Left ventricle myocardium inferior (tissue), 1 donor: ENCODE data around the gene PTTG2. TPM values are rescaled to one million over a fixed set of nuclear protein-coding genes. Genes with fewer than 3 reads are reported as not detected.
A peak's percentile ranks its signal among the peaks of the same experiment; 100 is the strongest.

Experiments used
- DNase-seq: peaks from one replicate; pipeline ENCODE4 v3.0.0-alpha.2; 2020
- H3K27ac ChIP-seq: fragments of 200-600 bp; replicated peaks from 2 replicates; pipeline ENCODE4 v1.8.0; 2021
- H3K27me3 ChIP-seq: fragments of 200-600 bp; 2 replicates; pipeline ENCODE4 v1.8.0; 2021; ENCODE audit warnings: low read depth
- H3K36me3 ChIP-seq: fragments of 200-600 bp; 2 replicates; pipeline ENCODE4 v1.8.0; 2021
- H3K4me1 ChIP-seq: fragments of 200-600 bp; 2 replicates; pipeline ENCODE4 v1.8.0; 2021
- H3K4me3 ChIP-seq: fragments of 200-600 bp; 2 replicates; pipeline ENCODE4 v1.8.0; 2021; ENCODE audit warnings: mild to moderate bottlenecking, moderate library complexity
- H3K9me3 ChIP-seq: fragments of 200-600 bp; replicated peaks from 2 replicates; pipeline ENCODE4 v1.8.0; 2021
- CTCF ChIP-seq: fragments of 200-600 bp; IDR thresholded peaks from 2 replicates; pipeline ENCODE4 v1.8.0; 2021; ENCODE audit warnings: antibody characterized with exemption, mild to moderate bottlenecking, borderline replicate concordance
- intact Hi-C: fragments of 100-400 bp; cut with micrococcal nuclease; formaldehyde crosslinking; loops from one replicate; pipeline ENCODE4 v1.11.0; 2022
- total RNA-seq: library from RNA; stranded (reverse); fragmentation: NEBNext Ultra II Directional; extraction: Animal tissue kit (Norgen Biotek cat#: 25700); gene quantifications from one replicate; pipeline ENCODE4 v1.2.1, GENCODE V29; 2021
- donor health status: DM: no; HTN: yes; CAD: no; lungs with severe emphysema.

Gene PTTG2
- total RNA-seq, 1 donor from 2014 or later, result 0.58 TPM

- Histone ChIP-seq H3K27me3 (no peaks in the 10 kb centered on the region), H3K36me3 (no peaks in the 10 kb centered on the region), H3K27ac (peak overlapping the region; percentile 3), H3K4me1 (peaks cover 71% of the 10 kb centered on the region), H3K4me3 (no peak overlapping the region), H3K9me3 (no peaks in the 10 kb centered on the region)
- TF ChIP-seq CTCF, result no peak
- intact Hi-C loops, result no loop called here
- DNase-seq, result no peak
Measured at GRCh38 chr4:37995299-37995821, 35.2 kb downstream of the PTTG2 start.

GRCh38 chr4:37995981-37996775 lies 36.0 kb downstream of the PTTG2 start:
- no peaks in the 10 kb centered on the region for H3K36me3 ChIP-seq
- peak overlapping the region; percentile 3 for H3K27ac ChIP-seq
- H3K27me3 ChIP-seq, result no peaks in the 10 kb centered on the region
- peak; percentile 63 for DNase-seq
- no peak overlapping the region for H3K4me3 ChIP-seq
- no peak for TF ChIP-seq CTCF
- H3K4me1 ChIP-seq, result peaks cover 63% of the 10 kb centered on the region
- intact Hi-C loops, result no loop called here
- no peaks in the 10 kb centered on the region for H3K9me3 ChIP-seq

GRCh38 chr4:37998226-37998625 lies 38.0 kb downstream of the PTTG2 start:
- H3K4me1 ChIP-seq, result peaks cover 73% of the 10 kb centered on the region
- no peaks in the 10 kb centered on the region for H3K27me3 ChIP-seq
- H3K4me3 ChIP-seq, result no peak overlapping the region
- TF ChIP-seq CTCF, result no peak
- H3K36me3 ChIP-seq, result no peaks in the 10 kb centered on the region
- DNase-seq, result no peak
- H3K27ac ChIP-seq, result no peak overlapping the region
- H3K9me3 ChIP-seq, result no peaks in the 10 kb centered on the region
- intact Hi-C loops, result no loop called here

- no peaks in the 10 kb centered on the region for H3K27me3 ChIP-seq
- no peaks in the 10 kb centered on the region for H3K36me3 ChIP-seq
- DNase-seq, result no peak
- no peak overlapping the region for H3K4me3 ChIP-seq
- no peak for TF ChIP-seq CTCF
- peaks cover 71% of the 10 kb centered on the region for H3K4me1 ChIP-seq
- intact Hi-C loops, result no loop called here
- no peak overlapping the region for H3K27ac ChIP-seq
- no peaks in the 10 kb centered on the region for H3K9me3 ChIP-seq
Measured at GRCh38 chr4:37999000-37999716, 39.0 kb downstream of the PTTG2 start.

- intact Hi-C loops, result no loop called here
- no peaks in the 10 kb centered on the region for H3K9me3 ChIP-seq
- H3K4me3 ChIP-seq, result no peak overlapping the region
- no peaks in the 10 kb centered on the region for H3K36me3 ChIP-seq
- no peaks in the 10 kb centered on the region for H3K27me3 ChIP-seq
- peaks cover 71% of the 10 kb centered on the region for H3K4me1 ChIP-seq
- no peak for DNase-seq
- TF ChIP-seq CTCF, result no peak
- H3K27ac ChIP-seq, result no peak overlapping the region
Measured at GRCh38 chr4:37999965-38000364, 39.8 kb downstream of the PTTG2 start.
